Measurements from ENCODE around the gene CASQ2.
"Not testable (repeated sequence)": the region's sequence is repeated elsewhere in the genome, so short reads cannot be mapped to it uniquely, and the experiment has no call there.

Gene CASQ2

GRCh38 chr1:115780655-115781054 is 12.1 kb upstream of the CASQ2 start:
- not testable (repeated sequence) for DNase-seq

GRCh38 chr1:115779075-115779474 is 10.6 kb upstream of the CASQ2 start:
- not testable (repeated sequence) for DNase-seq

GRCh38 chr1:115771847-115772457 is 3.4 kb upstream of the CASQ2 start:
- DNase-seq = no peak

GRCh38 chr1:115771094-115771846 is 2.8 kb upstream of the CASQ2 start:
- no peak for DNase-seq

- DNase-seq = no peak
These were observed 1.1 kb downstream of the CASQ2 start for GRCh38 chr1:115767403-115767802.

GRCh38 chr1:115765091-115765490 is 3.4 kb downstream of the CASQ2 start:
- DNase-seq = no peak

- no peak for DNase-seq
These were observed 4.0 kb downstream of the CASQ2 start for GRCh38 chr1:115764541-115764940.

GRCh38 chr1:115762779-115763178 is 5.7 kb downstream of the CASQ2 start:
- no peak for DNase-seq

- DNase-seq = no peak
These were observed 6.8 kb downstream of the CASQ2 start for GRCh38 chr1:115761601-115762302.

GRCh38 chr1:115757856-115758255 is 10.7 kb downstream of the CASQ2 start:
- DNase-seq = no peak

- DNase-seq = no peak
These were observed 11.2 kb downstream of the CASQ2 start for GRCh38 chr1:115757326-115757725.

GRCh38 chr1:115755456-115756370 is 12.8 kb downstream of the CASQ2 start:
- DNase-seq = no peak

- no peak for DNase-seq
These were observed 14.7 kb downstream of the CASQ2 start for GRCh38 chr1:115753830-115754229.

GRCh38 chr1:115753361-115753760 is 15.2 kb downstream of the CASQ2 start:
- no peak for DNase-seq

GRCh38 chr1:115748401-115749150 is 19.9 kb downstream of the CASQ2 start:
- no peak for DNase-seq

GRCh38 chr1:115746021-115746690 is 22.4 kb downstream of the CASQ2 start:
- no peak for DNase-seq

GRCh38 chr1:115744646-115745275 is 23.8 kb downstream of the CASQ2 start:
- DNase-seq = no peak

GRCh38 chr1:115740811-115741210 is 27.7 kb downstream of the CASQ2 start:
- no peak for DNase-seq

GRCh38 chr1:115732316-115732715 is 36.2 kb downstream of the CASQ2 start:
- no peak for DNase-seq

GRCh38 chr1:115729756-115730155 is 38.8 kb downstream of the CASQ2 start:
- DNase-seq = no peak

- no peak for DNase-seq
These were observed 40.2 kb downstream of the CASQ2 start for GRCh38 chr1:115728341-115728740.
